Lung (tissue), 12 donors: Measurements from ENCODE around the gene FCAMR. TPM values are rescaled to one million over a fixed set of nuclear protein-coding genes. Genes with fewer than 3 reads are reported as not detected.

Experiments
- ATAC-seq: fragments of 200-7000 bp; cut with Tn5 transposase; one replicate; pipeline ENCODE4 v1.9.1; 2020; ENCODE audit warnings: moderate number of reproducible peaks; ENCODE audit not compliant: insufficient read depth, low FRiP score
- DNase-seq, 3 donors: peaks; one replicate each; pipeline ENCODE4 v3.0.0-alpha.2; 2013 to 2017
- H3K27ac ChIP-seq, 2 donors: one replicate each; pipeline ENCODE4 v1.5.1; 2013; ENCODE audit warnings: mild to moderate bottlenecking in 2 of 2, moderate library complexity in 2 of 2, control low read depth in 1 of 2, inconsistent platforms in 1 of 2, low read depth in 1 of 2, low read length in 1 of 2
- H3K27me3 ChIP-seq, 3 donors: one replicate each; pipeline ENCODE4 v1.5.1; 2013; ENCODE audit warnings: low read length in 2 of 3; ENCODE audit not compliant: control insufficient read depth in 3 of 3, insufficient read depth in 3 of 3
- H3K36me3 ChIP-seq, 4 donors: one replicate each; pipeline ENCODE4 v1.5.1; 2013; ENCODE audit warnings: low read length in 4 of 4, mild to moderate bottlenecking in 1 of 4, moderate library complexity in 1 of 4; ENCODE audit not compliant: control insufficient read depth in 4 of 4, insufficient read depth in 4 of 4
- H3K4me1 ChIP-seq, 5 donors: one replicate each; pipeline ENCODE4 v1.5.1; 2013; ENCODE audit warnings: low read length in 5 of 5, mild to moderate bottlenecking in 2 of 5, moderate library complexity in 1 of 5; ENCODE audit not compliant: control insufficient read depth in 5 of 5, insufficient read depth in 5 of 5
- H3K4me3 ChIP-seq: one replicate; pipeline ENCODE4 v1.5.1; 2013; ENCODE audit warnings: mild to moderate bottlenecking, control low read depth, moderate library complexity
- H3K9ac ChIP-seq, 2 donors: one replicate each; pipeline ENCODE4 v1.5.1; 2013; ENCODE audit warnings: low read length in 2 of 2, control low read depth in 1 of 2; ENCODE audit not compliant: insufficient read depth in 1 of 2
- H3K9me3 ChIP-seq, 4 donors: one replicate each; pipeline ENCODE4 v1.5.1; 2013; ENCODE audit warnings: low read length in 3 of 4, mild to moderate bottlenecking in 1 of 4, moderate library complexity in 1 of 4; ENCODE audit not compliant: control insufficient read depth in 4 of 4, insufficient read depth in 3 of 4
- CTCF ChIP-seq: IDR thresholded peaks from 2 replicates; pipeline ENCODE4 v1.5.1; 2012; ENCODE audit warnings: mild to moderate bottlenecking; ENCODE audit errors: control extremely low read depth, extremely low read depth
- whole genome bisulfite sequencing, 2 donors: extraction: QIAGEN DNeasy Blood & Tissue Kit; methylation state at CpG; one replicate each; pipeline ENCODE4 v1.1.7; 2013; 5-methylcytosine and 5-hydroxymethylcytosine counted together
- polyA plus RNA-seq, 2 donors: library from polyadenylated mRNA; stranded (reverse); fragments of 200-250 nt; gene quantifications; one replicate each; pipeline ENCODE4 v1.2.1, GENCODE V29; 2013
- total RNA-seq, 2 donors: library from RNA; depleted of rRNA in 1 of 2; stranded (reverse); fragments of >200 nt in 1 of 2; gene quantifications; one replicate each; pipeline ENCODE4 v1.2.1, GENCODE V29; 2014 to 2021
- donor health status: control.
- donor health status: control.
- donor health status: Bipolar disorder and iron deficiency.
- donor health status: healthy.
- donor health status: DM: yes; HTN: yes; CAD: no.

Gene FCAMR
- total and polyA plus RNA-seq, 4 donors, result 0.18 to 0.40 TPM; not detected in 2

DNA sequence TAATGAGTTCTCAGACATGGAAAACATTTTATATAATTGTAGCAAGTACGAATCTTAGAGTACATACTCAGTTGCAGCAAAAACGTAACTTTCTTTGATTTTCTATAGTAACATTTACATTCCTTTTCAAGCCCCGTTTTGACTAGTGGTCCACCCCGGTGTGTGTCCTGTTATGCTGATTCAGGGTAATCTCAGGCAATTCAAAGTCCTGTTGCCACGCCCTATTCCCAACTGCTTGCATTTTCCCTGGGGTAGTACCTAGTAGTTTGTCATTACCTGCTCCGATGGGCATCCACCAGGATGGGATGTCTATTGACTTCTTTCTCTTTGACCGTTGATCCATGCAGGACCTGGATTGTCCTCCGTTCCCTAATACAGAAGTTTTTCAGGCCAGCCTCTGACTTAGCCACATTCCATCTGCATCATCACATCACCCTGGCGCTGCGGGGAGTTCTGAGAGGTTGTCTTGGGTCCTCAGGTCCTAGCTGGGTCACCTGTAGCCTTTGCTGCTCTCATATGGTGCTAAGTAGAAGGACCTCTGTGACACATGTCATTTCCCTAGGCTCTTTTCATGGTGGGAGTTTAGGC is 15.0 kb upstream of the FCAMR start:
- Histone ChIP-seq H3K36me3 (no peaks in the 10 kb centered on the region), H3K9me3 (no peaks in the 10 kb centered on the region), H3K27ac (no peak overlapping the region), H3K9ac (no peak overlapping the region), H3K27me3 (peaks cover 0 to 5% (median 3%) of the 10 kb centered on the region in 3 donors), H3K4me3 (no peak overlapping the region), H3K4me1 (peaks cover 0 to 3% (median 0%) of the 10 kb centered on the region in 5 donors)
- DNase-seq (no peak), ATAC-seq (no peak)
- no peak for TF ChIP-seq CTCF
- WGBS, 2 donors, result 79 to 88% methylated on average over 10 of the region's 10 CpGs

DNA sequence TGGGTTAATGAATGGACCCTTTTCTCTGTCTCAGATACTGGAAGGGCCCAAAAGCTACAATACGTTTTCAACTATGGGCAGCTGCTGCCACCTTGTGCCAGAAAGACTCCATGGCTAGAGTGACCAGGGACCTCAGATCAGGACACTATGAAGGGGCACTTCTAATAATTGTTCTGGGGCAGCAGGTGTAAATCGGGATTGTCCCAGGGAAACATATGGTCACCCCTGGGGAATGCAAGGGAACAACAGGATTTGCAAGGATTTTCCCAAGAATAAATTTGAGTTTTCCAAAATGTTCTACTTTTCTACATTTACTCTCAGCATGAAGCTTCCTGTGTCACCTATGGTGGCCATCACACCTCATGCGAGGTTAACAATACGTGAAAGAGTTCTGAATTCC is 12.0 kb upstream of the FCAMR start:
- Histone ChIP-seq H3K36me3 (no peaks in the 10 kb centered on the region), H3K27me3 (no peaks in the 10 kb centered on the region), H3K4me1 (peaks cover 0 to 3% (median 0%) of the 10 kb centered on the region in 5 donors), H3K4me3 (no peak overlapping the region), H3K9me3 (no peaks in the 10 kb centered on the region), H3K27ac (no peak overlapping the region), H3K9ac (no peak overlapping the region)
- DNase-seq, result peak; percentile 52 to 59 (median 53)
- TF ChIP-seq CTCF, result peak; percentile 65
- ATAC-seq, result peak; percentile 71
- 29 to 33% methylated on average over 4 of the region's 4 CpGs for WGBS, 2 donors

- whole genome bisulfite sequencing, 2 donors, result 78 to 90% methylated on average over 3 of the region's 3 CpGs
- no peaks in the 10 kb centered on the region for H3K9me3 ChIP-seq
- no peaks in the 10 kb centered on the region for H3K36me3 ChIP-seq
- H3K4me1 ChIP-seq, result no peaks in the 10 kb centered on the region
- DNase-seq (peak in 1 of 3 donors; percentile 16), ATAC-seq (peak; percentile 31)
- TF ChIP-seq CTCF, result peak; percentile 26
- H3K27me3 ChIP-seq, result no peaks in the 10 kb centered on the region
- H3K9ac ChIP-seq, result no peak overlapping the region
- H3K27ac ChIP-seq, result no peak overlapping the region
- no peak overlapping the region for H3K4me3 ChIP-seq
Observed at GRCh38 chr1:206979379-206980043, 9.3 kb upstream of the FCAMR start.

- H3K9ac ChIP-seq, result no peak overlapping the region
- no peaks in the 10 kb centered on the region for H3K27me3 ChIP-seq
- H3K27ac ChIP-seq, result no peak overlapping the region
- no peak for ATAC-seq
- DNase-seq, result no peak
- no peaks in the 10 kb centered on the region for H3K4me1 ChIP-seq
- no peak for TF ChIP-seq CTCF
- no peak overlapping the region for H3K4me3 ChIP-seq
- H3K36me3 ChIP-seq, result no peaks in the 10 kb centered on the region
- no peaks in the 10 kb centered on the region for H3K9me3 ChIP-seq
- WGBS, 2 donors, result 65 to 77% methylated on average over 7 of the region's 7 CpGs
Observed at GRCh38 chr1:206978259-206978658, 8.0 kb upstream of the FCAMR start.
